Upper lobe of left lung (tissue), 6 donors: Measurements from ENCODE around the gene NUCKS1. TPM values are rescaled to one million over a fixed set of nuclear protein-coding genes. Genes with fewer than 3 reads are reported as not detected.

Experiments
- ATAC-seq, 2 donors: fragments of 200-7000 bp; cut with Tn5 transposase; one replicate each; pipeline ENCODE4 v1.9.1; 2022; ENCODE audit warnings: mild to moderate bottlenecking in 2 of 2, moderate library complexity in 2 of 2; ENCODE audit not compliant: low FRiP score in 2 of 2
- DNase-seq, 2 donors: peaks; one replicate each; pipeline ENCODE4 v3.0.0-alpha.2; 2019 to 2020
- H3K27ac ChIP-seq, 4 donors: fragments of 200-600 bp; sonication (generic); one replicate each; pipeline ENCODE4 v1.5.1; 2016 to 2019
- H3K27me3 ChIP-seq, 4 donors: fragments of 200-600 bp; sonication (generic); one replicate each; pipeline ENCODE4 v1.5.1; 2017 to 2019
- H3K36me3 ChIP-seq, 4 donors: fragments of 200-600 bp; sonication (generic); one replicate each; pipeline ENCODE4 v1.5.1; 2016 to 2019
- H3K4me1 ChIP-seq, 4 donors: fragments of 200-600 bp; sonication (generic); one replicate each; pipeline ENCODE4 v1.5.1; 2018 to 2019
- H3K4me3 ChIP-seq, 4 donors: fragments of 200-600 bp; sonication (generic); one replicate each; pipeline ENCODE4 v1.5.1; 2017 to 2019; ENCODE audit warnings: mild to moderate bottlenecking in 2 of 4, moderate library complexity in 1 of 4
- H3K9me3 ChIP-seq, 4 donors: fragments of 200-600 bp; sonication (generic); one replicate each; pipeline ENCODE4 v1.5.1; 2018 to 2019
- EP300 ChIP-seq, 4 donors: sonication (generic); formaldehyde crosslinking; IDR thresholded peaks; one replicate each; pipeline ENCODE4 v1.5.1; 2017; ENCODE audit warnings: antibody characterized with exemption in 4 of 4, control low read depth in 2 of 4
- POLR2A ChIP-seq, 4 donors: fragments of 450-650 bp; IDR thresholded peaks; one replicate each; pipeline ENCODE4 v1.5.1; 2016 to 2017; ENCODE audit warnings: antibody characterized with exemption in 4 of 4, mild to moderate bottlenecking in 2 of 4
- POLR2AphosphoS5 ChIP-seq, 2 donors: sonication (generic); formaldehyde crosslinking; IDR thresholded peaks; one replicate each; pipeline ENCODE4 v1.5.1; 2017; ENCODE audit warnings: antibody characterized with exemption in 2 of 2
- WGBS, 2 donors: methylation state at CpG; one replicate each; pipeline ENCODE4 v1.1.5; 2017 to 2018; 5-methylcytosine and 5-hydroxymethylcytosine counted together
- small RNA-seq, 4 donors: library from RNA; depleted of rRNA; stranded (forward); fragments of <200 nt; gene quantifications; one replicate each; pipeline ENCODE3, GENCODE V24; 2016
- total RNA-seq, 6 donors: library from RNA; depleted of rRNA in 4 of 6; stranded (reverse); fragments of >200 nt in 4 of 6; gene quantifications; one replicate each; pipeline versions ENCODE4 v1.1.0 to v1.2.1, GENCODE V29; 2016 to 2021
- TF ChIP-seq, protein P1 (sequence below), 6 experiments: fragments of 450-650 bp in 4 of 6; fragments of 200-600 bp in 2 of 6; sonication (generic) in 2 of 6; IDR thresholded peaks; one replicate each; pipeline ENCODE4 v1.5.1; 2016 to 2019; ENCODE audit warnings: antibody characterized with exemption in 6 of 6
- donor health status: DM: no; HTN: no; CAD: no; lungs with moderate emphysema.
- donor health status: DM: no; HTN: yes; CAD: no; lungs with severe emphysema.

NUCKS1 gene
- total RNA-seq, 6 donors from 2014 or later = 65.4 to 182 (median 112) TPM

GRCh38 chr1:205663286-205663936 is 86.6 kb downstream of the NUCKS1 start:
- Histone ChIP-seq H3K36me3 (no peaks in the 10 kb centered on the region), H3K4me1 (peaks cover 0 to 23% (median 1%) of the 10 kb centered on the region in 4 donors), H3K27ac (no peak overlapping the region), H3K9me3 (no peaks in the 10 kb centered on the region), H3K27me3 (no peaks in the 10 kb centered on the region), H3K4me3 (no peak overlapping the region)
- TF ChIP-seq POLR2AphosphoS5 (IDR thresholded peaks at IDR 0.05) (no peak), EP300 (IDR thresholded peaks at IDR 0.05) (no peak), POLR2A (IDR thresholded peaks at IDR 0.05) (no peak)
- TF ChIP-seq, protein P1, sequence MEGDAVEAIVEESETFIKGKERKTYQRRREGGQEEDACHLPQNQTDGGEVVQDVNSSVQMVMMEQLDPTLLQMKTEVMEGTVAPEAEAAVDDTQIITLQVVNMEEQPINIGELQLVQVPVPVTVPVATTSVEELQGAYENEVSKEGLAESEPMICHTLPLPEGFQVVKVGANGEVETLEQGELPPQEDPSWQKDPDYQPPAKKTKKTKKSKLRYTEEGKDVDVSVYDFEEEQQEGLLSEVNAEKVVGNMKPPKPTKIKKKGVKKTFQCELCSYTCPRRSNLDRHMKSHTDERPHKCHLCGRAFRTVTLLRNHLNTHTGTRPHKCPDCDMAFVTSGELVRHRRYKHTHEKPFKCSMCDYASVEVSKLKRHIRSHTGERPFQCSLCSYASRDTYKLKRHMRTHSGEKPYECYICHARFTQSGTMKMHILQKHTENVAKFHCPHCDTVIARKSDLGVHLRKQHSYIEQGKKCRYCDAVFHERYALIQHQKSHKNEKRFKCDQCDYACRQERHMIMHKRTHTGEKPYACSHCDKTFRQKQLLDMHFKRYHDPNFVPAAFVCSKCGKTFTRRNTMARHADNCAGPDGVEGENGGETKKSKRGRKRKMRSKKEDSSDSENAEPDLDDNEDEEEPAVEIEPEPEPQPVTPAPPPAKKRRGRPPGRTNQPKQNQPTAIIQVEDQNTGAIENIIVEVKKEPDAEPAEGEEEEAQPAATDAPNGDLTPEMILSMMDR (IDR thresholded peaks at IDR 0.05) = no peak
- DNase-seq (peak in 1 of 2 donors; percentile 81), ATAC-seq (peak in 1 of 2 donors; percentile 9)
- 90 to 92% methylated on average over 12 to 18 of the region's 18 CpGs for WGBS, 2 donors

Small RNAs within 50 kb of the gene (small RNA-seq; reads per million reads assigned to genes)
- gene RF00017 = 0 reads per million in 4 donors
- gene RF00139 = 0 reads per million in 4 donors

Other genes starting within 250 kb of the NUCKS1 start
- gene CDK18, start 245.5 kb downstream of the NUCKS1 start, total RNA-seq = 100 to 1,000 TPM in 1 of 6 donors, 10 to 100 TPM in 5; 16.7 to 130 (median 30.4) TPM
- 10 to 100 TPM; 15.7 to 65.4 (median 30.2) TPM for gene ELK4, start 118.2 kb downstream of the NUCKS1 start, total RNA-seq
- gene SLC45A3, start 69.7 kb downstream of the NUCKS1 start, total RNA-seq = 1 to 10 TPM; 2.1 to 9.9 (median 4.1) TPM
- 10 to 100 TPM; 17.8 to 27.6 (median 25.1) TPM for gene RAB29, start 25.3 kb upstream of the NUCKS1 start, total RNA-seq
- 10 to 100 TPM; 17.8 to 35.1 (median 27.3) TPM for gene SLC41A1, start 63.0 kb upstream of the NUCKS1 start, total RNA-seq
- gene PM20D1, start 100.0 kb upstream of the NUCKS1 start, total RNA-seq = under 1 TPM in 2 of 6 donors, not detected in 4; 0.34 to 0.47 TPM
- gene SLC26A9, start 193.3 kb upstream of the NUCKS1 start, total RNA-seq = 10 to 100 TPM; 10.6 to 31.9 (median 20.9) TPM